ENCODE measurements around the gene RPIA. TPM values are rescaled to one million over a fixed set of nuclear protein-coding genes. Genes with fewer than 3 reads are reported as not detected.

RPIA gene
- total RNA-seq, 4 donors from 2014 or later = 16.3 to 28.1 (median 16.6) TPM

DNA sequence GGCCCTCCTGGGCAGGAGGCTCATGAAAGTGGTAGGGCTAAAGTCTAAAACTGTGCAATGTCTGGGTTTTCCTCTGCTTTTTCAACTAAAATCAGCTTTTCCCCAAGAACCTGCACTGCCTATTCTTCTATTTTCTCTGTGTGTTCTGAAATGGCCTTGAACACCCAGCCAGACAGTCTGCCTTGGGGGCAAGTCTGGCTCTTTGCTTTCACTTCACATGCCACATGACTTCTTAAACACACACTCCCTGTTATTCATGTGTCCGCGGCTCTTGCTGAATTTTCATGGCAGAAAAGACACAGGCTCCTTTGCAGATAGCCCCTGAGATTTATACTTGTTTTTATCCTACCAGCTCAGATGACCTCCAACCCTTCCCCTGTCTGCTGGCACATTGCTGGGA lies 10.6 kb upstream of the RPIA start:
- TF ChIP-seq POLR2A (IDR thresholded peaks at IDR 0.05) = no peak
- TF ChIP-seq, protein P1, sequence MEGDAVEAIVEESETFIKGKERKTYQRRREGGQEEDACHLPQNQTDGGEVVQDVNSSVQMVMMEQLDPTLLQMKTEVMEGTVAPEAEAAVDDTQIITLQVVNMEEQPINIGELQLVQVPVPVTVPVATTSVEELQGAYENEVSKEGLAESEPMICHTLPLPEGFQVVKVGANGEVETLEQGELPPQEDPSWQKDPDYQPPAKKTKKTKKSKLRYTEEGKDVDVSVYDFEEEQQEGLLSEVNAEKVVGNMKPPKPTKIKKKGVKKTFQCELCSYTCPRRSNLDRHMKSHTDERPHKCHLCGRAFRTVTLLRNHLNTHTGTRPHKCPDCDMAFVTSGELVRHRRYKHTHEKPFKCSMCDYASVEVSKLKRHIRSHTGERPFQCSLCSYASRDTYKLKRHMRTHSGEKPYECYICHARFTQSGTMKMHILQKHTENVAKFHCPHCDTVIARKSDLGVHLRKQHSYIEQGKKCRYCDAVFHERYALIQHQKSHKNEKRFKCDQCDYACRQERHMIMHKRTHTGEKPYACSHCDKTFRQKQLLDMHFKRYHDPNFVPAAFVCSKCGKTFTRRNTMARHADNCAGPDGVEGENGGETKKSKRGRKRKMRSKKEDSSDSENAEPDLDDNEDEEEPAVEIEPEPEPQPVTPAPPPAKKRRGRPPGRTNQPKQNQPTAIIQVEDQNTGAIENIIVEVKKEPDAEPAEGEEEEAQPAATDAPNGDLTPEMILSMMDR (IDR thresholded peaks at IDR 0.05) = no peak
- DNase-seq = no peak
- H3K27me3 ChIP-seq = no peaks in the 10 kb centered on the region
- H3K27ac ChIP-seq = no peak overlapping the region
- no peaks in the 10 kb centered on the region for H3K4me1 ChIP-seq
- H3K36me3 ChIP-seq = no peaks in the 10 kb centered on the region
- H3K9me3 ChIP-seq = peaks cover 0 to 7% (median 0%) of the 10 kb centered on the region in 4 donors
- no peak overlapping the region for H3K4me3 ChIP-seq

DNA sequence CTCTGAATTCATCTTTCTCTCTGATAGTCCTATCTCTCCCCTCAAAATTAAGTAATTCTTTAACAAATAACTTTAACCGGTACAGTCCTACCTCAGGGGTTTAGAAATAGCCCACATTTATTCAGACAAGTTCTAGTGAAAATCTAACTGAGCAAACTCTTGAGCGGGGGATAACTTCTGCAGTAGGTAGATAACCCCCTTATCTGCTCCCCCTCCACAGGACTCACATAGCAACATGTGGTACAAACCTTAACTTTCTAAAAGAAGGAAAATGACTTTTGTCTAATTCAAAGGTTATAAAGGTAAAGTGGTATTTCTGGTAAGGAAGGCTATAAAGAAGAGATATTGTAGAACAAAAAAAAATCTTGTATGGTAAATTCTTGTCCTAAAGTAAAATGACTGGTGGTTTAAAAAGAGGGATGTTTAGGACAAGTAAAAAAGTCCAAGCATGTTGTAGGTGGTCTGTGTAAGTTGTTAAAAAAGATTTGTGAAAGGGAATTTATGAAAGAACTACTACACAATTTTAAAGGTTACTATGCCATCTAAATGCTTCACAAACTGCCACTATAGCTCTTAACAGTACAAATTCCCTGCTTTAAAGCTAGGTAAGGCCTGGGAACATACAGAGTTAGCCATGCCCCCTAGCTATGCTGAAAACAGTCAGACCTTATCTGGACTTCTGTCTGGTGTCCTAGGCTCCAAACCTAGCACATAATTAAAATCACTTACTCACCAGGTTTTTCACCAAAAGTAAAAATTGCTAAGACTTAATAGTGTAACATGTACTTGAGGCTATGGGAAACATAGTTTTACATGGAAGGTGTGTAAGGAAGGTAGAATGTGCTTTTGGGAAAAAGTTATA lies 8.1 kb upstream of the RPIA start:
- H3K27me3 ChIP-seq = no peaks in the 10 kb centered on the region
- H3K4me3 ChIP-seq = no peak overlapping the region
- H3K36me3 ChIP-seq = no peaks in the 10 kb centered on the region
- TF ChIP-seq, protein P1 (IDR thresholded peaks at IDR 0.05) = no peak
- no peak for TF ChIP-seq POLR2A (IDR thresholded peaks at IDR 0.05)
- H3K9me3 ChIP-seq = peaks cover 0 to 7% (median 0%) of the 10 kb centered on the region in 4 donors
- H3K27ac ChIP-seq = no peak overlapping the region
- H3K4me1 ChIP-seq = no peaks in the 10 kb centered on the region
- DNase-seq = no peak

DNA sequence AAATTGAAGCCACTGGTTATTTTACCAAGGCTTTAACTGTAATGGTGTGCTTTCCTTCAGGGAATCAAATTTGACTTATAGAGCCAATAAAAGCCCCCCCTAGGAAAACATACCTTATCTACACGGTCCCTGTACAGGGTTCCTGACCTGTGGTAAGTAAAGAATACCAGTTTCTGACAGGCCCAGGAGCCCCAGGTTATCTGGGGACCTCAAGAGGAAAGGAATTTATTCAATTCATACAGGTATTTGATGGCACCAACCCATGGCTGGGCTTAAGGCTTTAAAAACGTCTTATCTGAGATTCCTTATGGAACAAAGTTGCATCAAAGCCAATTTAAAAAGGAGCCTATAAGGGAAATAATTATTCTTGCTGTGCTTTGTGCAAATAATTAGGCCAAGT lies 7.0 kb upstream of the RPIA start:
- H3K36me3 ChIP-seq = no peaks in the 10 kb centered on the region
- H3K27ac ChIP-seq = no peak overlapping the region
- no peaks in the 10 kb centered on the region for H3K27me3 ChIP-seq

DNA sequence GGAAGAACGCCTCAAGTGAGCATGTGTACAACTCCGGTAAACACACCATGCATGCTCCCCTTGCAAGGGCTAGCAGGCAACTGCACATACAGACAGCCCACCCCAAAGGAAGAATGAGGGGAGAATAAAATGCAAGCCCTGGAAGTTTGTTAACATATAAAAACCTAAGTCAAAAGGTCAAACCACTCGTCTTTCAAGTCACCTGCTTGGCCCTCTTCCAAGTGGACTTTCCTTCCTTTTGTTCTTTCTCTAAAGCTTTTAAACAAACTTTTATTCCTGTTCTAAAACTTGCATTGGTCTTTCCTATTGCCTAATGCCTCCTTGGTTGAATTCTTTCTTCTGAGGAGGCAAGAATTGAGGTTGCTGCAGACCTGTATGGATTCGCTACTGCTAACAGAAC lies 5.2 kb upstream of the RPIA start:
- Histone ChIP-seq H3K4me3 (no peak overlapping the region), H3K27me3 (no peaks in the 10 kb centered on the region), H3K36me3 (no peaks in the 10 kb centered on the region), H3K4me1 (peaks cover 0 to 6% (median 3%) of the 10 kb centered on the region in 4 donors), H3K9me3 (peaks cover 0 to 7% (median 0%) of the 10 kb centered on the region in 4 donors), H3K27ac (no peak overlapping the region)
- DNase-seq = no peak
- TF ChIP-seq POLR2A (IDR thresholded peaks at IDR 0.05) = no peak
- TF ChIP-seq, protein P1 (IDR thresholded peaks at IDR 0.05) = no peak

More for the DNA sequence above, 7.0 kb upstream of the RPIA start:
- H3K9me3 ChIP-seq = peaks cover 0 to 7% (median 0%) of the 10 kb centered on the region in 4 donors
- DNase-seq = no peak
- H3K4me1 ChIP-seq = no peaks in the 10 kb centered on the region
- no peak overlapping the region for H3K4me3 ChIP-seq
- no peak for TF ChIP-seq POLR2A (IDR thresholded peaks at IDR 0.05)
- TF ChIP-seq, protein P1 (IDR thresholded peaks at IDR 0.05) = no peak

DNA sequence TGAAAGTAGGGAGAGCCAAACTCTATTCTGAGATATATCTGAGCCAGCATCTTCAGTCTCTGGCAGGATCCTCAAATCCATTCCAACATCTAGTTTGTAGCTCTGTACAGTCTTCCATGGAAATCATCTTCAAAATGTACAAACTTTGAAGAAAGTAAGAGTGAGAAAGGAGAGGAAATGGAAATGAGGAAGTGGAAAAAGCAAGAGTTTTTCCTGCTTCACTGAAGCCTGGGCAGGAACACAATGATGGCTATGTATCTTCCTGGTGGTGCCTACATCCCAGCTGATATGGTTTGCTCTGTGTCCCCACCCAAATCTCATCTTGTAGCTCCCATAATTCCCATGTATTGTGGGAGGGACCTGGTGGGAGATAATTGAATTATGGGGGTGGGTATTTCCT lies 4.1 kb upstream of the RPIA start:
- Histone ChIP-seq H3K4me1 (peaks cover 0 to 9% (median 3%) of the 10 kb centered on the region in 4 donors), H3K27ac (no peak overlapping the region), H3K4me3 (no peak overlapping the region), H3K27me3 (no peaks in the 10 kb centered on the region), H3K9me3 (peaks cover 0 to 7% (median 0%) of the 10 kb centered on the region in 4 donors), H3K36me3 (no peaks in the 10 kb centered on the region)
- no peak for DNase-seq
- TF ChIP-seq POLR2A (IDR thresholded peaks at IDR 0.05) = no peak
- TF ChIP-seq, protein P1 (IDR thresholded peaks at IDR 0.05) = no peak

Data from Peyer's patch (tissue), 4 donors.